RPMI8226 (cell line): ENCODE measurements around the gene ATG101.

ENCODE experiments used
- DNase-seq: peaks from one replicate; pipeline ENCODE4 v3.0.0-alpha.2; 2015

Gene ATG101

DNA sequence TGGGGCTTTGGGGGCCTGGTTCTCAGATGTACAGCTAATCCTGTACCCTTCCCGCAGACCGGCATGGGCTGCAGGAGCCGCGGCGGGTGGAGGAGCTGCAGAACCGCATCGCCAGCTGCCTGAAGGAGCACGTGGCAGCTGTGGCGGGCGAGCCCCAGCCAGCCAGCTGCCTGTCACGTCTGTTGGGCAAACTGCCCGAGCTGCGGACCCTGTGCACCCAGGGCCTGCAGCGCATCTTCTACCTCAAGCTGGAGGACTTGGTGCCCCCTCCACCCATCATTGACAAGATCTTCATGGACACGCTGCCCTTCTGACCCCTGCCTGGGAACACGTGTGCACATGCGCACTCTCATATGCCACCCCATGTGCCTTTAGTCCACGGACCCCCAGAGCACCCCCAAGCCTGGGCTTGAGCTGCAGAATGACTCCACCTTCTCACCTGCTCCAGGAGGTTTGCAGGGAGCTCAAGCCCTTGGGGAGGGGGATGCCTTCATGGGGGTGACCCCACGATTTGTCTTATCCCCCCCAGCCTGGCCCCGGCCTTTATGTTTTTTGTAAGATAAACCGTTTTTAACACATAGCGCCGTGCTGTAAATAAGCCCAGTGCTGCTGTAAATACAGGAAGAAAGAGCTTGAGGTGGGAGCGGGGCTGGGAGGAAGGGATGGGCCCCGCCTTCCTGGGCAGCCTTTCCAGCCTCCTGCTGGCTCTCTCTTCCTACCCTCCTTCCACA, 11.0 kb upstream of the ATG101 start:
- DNase-seq: no peak

DNA sequence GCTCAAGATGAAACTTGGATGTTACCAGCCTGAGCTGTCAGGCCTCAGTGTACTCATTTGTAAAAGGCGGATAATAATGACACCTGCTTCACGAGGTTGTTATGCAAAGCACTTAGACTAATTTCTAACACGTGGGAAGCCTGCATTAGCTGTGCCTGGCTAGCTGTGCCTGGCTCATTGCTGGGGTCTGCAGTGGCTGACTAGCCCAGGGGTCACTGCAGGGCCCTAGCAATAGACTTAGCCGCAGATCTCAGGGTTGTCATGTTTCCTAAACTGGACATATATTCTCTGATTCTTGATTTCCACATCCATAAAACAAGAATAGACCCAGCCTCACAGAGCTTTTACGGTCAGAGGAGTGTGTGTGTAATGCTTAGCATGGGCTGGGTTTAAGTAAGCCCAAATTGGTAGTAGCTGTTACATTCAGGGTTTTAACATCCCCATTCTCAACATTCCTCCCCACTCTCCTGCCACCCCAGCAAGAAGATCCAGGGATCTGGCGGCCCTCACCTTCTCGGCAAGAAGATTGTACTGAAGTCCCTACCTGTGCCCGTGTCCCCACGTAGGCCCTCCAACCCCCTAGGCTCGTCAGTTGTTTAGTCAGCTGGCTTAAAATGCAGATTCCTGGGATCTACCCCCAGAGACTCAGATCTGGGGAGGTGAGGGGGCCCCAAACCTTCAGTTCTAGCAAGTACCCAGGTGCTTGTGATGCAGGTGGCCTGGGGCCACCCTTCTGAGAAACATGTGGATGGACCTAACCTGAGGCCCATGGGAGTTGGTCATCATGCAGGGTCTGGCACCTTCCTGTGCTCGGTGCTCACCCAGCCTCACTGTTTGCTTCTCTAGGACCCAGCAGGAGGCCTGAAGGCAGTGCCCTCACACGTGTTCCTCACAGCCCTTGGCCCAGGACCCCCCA, 9.9 kb upstream of the ATG101 start:
- DNase-seq: no peak

DNA sequence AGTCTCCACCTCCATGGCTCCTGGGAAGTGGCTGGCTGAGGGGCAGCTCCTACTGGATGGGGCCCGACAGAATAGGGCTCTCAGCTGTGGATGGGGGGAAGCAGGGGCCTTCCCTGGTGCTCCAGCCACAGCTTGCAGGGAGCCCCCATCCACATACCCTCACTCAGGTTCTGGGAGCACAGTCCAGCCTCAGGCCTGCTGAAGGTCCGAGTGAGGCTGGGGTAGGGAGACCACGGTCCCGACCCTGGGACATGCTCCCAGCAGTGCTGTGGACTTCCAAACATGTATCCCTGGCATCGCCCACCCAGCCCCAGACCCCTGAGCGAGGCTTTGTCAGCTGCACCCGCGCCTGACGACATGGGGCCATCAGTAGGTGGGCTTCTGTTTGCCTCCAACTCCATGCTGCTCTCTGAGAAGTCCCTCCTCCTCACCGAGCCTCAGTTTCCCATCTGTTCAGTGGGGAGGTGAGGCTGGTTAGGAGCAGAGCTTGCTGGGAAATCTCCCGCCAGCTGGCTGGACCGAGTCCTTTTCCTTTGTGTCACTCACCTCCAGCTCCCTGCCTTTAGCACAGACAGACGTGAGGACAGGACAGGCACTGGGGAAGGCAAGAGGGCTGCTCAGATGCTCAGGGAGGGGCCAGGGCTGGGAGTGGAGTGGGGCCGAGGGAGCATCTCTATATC, 9.1 kb upstream of the ATG101 start:
- no peak for DNase-seq

DNA sequence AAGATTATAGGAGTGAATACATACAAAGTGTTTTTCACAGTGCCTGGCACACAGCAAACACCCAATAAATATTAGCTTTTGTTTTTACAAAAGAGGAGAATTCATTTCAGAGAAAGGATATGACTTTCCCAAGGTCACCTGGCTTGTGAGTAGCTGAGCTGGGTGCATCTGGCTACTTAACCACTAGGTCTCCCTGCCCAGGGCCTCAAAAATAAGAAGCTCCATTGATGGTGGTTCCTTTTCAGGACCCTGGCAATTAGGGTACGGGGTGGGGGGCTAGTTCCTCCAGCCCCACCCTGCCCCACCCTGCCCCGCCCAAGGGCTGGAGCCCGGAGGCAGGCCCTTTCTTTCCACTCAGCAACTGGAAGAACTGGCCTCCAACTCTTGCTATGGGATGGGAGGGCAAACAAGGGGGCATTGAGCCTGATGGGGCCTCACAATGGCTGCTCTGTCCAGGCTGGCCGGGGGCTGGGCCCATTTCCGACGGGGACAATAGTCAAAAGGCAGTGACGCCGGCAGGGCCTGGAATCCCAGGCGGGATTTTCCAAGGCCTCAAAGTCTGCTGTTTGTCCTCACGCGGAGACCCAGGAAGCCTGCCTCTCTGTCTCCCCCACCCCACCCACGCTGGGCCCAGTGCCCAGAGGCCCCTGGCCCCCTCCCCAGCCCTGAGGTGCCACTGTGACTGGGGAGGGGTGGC, 8.2 kb upstream of the ATG101 start:
- DNase-seq: no peak

DNA sequence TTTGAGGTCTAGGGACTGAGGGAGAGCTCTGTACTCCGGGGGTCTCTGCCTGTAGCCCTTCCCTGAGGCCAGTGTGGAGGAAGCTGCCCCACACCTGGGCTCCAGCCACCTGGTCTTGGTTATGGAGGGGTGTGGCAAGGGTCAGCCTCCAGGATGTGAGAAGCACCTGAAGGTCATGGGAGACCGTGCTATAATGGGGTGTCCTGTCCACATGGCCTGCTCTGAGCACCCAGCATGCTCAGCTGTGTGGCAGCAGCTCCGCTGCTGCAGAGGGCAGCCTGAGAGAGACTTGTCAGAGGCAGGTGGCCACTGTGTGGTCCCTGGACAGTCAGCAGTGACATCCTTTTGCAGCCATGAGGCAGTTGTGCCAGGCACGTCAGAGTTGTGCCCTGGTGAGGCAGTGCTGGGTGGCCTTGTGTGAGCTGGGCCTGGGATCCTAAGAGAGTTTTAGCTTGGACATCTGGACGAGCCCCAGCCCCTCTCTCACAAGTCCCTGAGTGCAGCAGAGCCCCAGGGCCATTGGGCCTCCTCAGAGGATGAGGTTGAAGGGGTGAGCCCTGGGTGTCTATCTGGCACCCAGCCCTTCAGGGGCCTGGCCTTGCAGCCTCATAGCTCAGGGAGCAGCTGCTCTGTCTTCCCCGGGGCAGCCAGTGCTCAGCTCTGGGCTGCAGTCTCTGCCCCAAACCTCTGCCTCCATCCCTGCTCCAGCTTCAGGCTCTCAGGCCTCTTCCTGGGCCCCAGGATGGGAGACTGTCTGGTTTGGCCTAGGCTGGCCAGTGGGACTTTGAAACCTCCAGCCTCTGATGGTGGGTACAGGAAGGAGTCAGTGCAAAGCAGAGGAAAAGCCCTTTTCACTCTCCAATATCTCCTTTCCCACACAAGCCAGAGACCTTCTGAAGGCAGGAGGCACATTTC, 7.4 kb upstream of the ATG101 start:
- no peak for DNase-seq

DNA sequence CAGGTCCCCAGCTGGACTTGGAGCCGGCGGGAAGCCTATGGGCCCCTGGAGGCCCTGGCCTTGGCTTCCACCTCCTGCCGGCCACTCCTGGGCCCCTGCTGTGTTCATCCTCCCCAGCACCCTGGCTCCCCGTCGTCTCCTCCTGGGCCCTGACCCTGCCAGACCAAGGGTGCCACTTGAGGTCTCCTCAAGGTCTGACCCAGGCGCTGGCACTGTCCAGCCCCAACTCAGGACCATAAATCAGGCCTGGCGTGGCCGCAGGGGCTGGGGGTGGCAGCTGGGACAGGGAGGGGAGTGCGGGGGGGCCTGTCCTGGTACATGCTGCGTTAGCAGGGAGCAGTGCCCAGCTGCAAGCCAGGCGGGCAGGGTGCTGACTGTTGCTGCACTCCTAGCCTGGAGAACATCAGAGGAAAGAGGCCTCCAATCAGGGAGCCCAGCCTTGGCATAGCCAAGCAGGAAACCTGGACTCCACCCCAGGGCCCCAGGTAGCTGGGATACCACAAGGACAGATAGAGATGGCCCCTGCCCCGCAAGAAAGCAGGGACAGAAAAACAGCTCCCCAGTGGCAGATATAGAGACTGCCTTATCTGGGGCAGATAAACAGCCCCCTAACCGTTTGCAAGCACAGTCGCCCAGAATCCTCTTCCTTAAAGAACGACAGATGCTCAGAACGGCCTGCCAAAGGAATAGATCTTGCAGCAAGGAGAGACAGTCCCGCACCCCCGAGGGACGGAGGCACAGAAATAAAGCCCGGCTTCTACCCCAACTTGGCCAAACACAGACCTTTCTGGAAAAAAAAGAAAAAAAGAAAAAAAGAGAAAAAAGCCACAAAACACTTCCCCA, 6.5 kb upstream of the ATG101 start:
- DNase-seq: no peak

DNA sequence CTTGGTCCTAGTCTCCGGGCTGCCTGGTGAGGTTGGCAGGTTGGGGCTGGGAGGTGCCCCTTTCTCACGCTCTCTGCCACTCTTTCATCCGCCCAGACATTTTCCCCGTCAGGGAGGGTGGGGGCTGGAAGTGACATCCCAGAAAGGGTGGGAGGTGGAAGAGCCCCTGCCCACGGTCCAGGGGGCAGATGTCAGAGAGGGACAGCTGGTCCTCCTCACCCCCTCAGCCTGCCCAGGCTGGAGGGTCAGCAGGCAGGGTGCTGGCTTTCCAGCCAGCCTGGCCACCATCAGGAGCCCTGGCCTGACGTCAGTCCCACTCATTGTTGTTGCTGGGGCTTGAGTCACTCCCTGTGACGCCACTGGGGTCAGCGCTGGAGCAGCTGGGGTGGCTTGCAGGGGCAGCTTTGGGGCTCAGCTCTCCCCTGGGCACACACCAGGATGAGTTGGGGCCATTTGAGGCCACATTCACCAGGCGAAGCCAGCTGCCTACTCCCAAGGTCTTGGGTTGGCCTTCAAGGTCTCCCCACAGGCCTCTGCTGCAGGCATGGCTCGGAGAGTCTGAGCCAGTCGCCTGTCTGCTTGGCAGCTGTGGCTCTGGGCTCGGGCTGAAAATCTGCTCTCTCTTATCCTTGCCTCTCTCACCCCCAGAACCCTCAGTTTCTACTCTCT, 5.7 kb upstream of the ATG101 start:
- DNase-seq: no peak

DNA sequence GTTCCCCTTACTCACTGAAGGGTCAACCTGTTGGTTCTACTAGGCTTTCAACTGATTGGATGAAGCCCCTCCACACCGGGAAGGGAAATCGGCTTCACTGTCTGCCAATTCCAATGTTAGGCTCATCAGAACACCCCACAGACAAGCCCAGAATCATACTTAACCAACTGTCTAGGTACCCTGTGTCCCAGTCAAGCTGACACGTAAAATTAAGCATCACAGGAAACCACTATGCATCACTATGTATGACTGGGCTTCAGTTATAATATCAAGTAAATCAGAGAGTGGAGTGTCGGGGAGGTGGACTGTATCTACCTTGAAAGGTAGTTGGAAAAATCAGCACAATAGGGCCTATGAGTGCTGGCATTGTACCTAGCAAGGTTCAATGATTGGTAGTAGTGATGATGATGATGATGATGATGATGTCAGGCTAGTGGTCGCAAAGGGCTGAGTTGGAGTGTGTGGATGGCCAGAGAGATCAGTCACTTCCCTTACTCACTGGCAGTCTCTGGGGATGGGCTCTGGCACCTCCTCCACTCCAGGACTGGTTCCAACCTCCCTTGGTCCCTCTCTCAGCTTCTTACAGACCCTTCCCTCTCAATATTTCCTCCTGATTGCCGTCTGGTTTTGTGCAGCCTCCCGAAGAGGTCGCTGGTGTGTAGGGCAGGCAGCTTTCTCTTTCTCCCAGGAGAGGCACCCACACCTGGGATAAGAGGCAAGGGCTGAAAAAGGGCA, 3.3 kb upstream of the ATG101 start:
- DNase-seq: no peak

DNA sequence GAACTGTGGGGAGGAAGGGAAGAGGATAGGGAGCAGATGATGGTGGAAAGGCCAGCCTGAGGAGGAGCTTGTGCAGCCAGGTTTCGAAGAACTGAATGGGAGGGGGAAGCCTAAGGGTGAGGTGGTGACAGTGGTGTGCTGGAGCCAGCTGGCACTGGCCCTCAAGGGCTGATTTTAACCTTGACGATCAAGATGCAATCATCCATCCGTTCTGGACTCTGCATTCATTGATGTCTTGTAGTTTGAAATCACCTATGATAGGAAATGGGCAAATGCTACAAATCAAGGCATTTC, 2.8 kb upstream of the ATG101 start:
- no peak for DNase-seq

DNA sequence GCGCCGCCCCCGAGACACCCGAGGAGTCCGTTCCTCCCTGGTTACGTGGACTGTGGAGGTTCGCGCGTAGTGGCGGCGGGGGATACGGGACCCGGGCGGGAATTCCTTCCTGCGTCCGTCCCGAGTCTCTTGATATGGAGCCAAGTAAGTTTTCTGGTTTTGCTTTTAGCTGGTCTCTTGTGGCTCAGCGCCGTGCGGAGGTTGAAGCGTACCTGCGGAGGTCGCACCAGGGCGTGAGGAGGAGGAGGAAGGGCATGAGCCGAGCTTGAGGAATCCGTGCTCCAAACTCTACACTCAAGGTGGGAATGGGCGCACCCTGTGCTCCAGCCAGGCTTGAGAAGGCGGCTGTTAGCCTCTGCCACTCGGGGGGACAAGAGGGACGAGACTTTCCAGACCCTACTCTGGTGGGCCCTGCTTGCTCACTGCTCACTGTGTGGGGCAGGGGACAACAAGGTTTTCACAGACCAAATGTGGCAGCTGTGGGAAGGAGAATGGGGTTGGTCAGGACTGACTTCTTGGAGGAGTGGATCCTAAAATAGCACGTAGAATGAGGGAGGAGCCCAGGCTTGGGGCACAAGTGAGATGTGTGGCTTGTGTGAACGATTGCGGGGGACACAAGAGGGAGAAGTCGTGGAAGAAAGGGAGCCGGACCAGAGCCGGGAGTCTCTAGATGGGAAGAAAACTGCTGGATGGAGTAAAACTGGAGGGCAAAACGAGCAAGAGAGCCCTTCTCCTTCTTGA, 577 bp downstream of the ATG101 start:
- DNase-seq: no peak

DNA sequence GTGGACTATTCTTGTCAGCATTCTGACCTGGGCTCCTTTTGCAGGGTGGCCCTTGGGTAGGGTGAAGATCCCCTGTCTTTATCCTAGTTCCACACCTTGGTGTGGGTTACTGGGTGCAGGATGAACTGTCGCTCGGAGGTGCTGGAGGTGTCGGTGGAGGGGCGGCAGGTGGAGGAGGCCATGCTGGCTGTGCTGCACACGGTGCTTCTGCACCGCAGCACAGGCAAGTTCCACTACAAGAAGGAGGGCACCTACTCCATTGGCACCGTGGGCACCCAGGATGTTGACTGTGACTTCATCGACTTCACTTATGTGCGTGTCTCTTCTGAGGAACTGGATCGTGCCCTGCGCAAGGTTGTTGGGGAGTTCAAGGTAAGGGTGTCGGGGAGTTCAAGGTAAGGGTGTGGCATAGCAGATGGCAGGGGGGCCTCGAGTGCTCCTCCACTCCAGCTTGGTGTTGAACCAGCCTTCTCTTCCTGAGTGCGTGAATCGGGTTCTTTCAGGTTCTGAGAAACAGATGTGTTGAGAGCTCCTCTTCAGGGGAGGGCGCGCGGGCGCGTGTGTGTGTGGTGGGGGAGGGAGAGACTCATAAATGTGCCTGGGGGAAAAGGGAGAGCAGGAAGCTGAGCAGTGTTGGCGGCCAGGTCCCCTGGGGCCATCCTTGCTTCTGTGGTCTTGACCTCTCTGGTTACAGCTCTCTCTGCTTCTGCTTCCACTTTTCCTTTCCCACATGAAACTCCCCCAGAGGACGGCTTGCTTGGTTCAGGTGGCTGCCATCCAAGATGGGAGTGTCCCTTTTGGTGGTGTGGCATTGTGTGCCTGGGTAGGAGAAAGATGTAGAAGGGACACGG, 4.0 kb downstream of the ATG101 start:
- DNase-seq: peak; percentile 35

DNA sequence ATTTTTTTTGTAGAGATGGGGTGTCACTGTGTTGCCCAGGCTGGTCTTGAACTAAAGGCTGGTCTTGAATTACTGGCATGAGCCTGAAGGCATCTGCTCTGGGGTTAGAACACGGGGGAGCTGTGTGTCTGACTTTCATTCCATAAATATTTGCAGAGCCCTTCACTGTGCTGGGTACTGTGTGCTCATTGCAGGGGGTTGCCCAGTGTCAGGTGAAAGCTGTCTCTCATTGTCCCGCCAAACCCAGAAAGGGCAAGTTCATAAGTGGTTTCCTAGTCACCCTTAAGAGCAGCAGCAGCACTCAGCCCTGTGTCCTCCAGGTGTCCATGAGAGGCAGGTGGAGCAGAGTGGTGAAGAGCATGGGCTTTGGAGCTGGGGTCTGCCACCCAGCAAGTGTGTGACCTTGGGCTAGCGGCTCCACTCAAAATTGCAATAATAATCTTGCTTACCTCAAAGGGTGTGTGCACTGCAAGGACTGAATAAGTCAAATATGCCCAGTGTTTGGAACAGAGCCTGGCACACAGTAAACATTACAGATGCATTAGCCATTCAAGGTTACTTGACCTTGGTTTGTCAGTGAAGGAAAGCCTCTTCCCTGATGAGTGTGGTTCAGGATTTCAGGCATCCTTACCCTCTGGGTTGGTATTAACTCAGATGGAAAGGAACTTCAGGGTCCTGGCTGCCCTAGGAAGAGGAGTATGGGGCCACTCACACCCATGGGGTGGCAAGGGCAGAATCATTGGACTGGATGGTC, 5.4 kb downstream of the ATG101 start:
- DNase-seq: no peak

DNA sequence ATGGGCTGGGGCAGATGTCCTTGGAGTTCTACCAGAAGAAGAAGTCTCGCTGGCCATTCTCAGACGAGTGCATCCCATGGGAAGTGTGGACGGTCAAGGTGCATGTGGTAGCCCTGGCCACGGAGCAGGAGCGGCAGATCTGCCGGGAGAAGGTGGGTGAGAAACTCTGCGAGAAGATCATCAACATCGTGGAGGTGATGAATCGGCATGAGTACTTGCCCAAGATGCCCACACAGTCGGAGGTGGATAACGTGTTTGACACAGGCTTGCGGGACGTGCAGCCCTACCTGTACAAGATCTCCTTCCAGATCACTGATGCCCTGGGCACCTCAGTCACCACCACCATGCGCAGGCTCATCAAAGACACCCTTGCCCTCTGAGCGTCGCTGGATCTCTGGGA, 7.0 kb downstream of the ATG101 start:
- no peak for DNase-seq

DNA sequence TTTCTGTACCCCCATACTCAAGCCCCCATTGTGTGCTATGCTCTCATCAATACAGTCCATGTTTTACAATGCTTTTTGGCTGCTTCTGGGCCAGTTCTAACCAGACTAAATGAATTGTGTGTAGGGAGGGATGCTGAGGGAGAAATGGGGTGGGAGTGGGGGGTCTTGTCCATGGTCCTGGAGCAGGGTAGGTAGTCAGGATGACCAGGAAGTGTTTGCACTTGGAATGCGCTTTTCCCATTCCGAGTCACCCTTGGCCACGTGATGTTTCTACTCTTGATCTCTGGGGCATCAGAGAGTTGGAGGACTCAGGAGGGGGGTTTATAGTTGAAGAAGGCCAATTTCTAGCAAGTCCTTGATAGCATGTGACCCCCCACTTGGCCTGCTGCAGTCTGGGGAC, 8.5 kb downstream of the ATG101 start:
- no peak for DNase-seq

DNA sequence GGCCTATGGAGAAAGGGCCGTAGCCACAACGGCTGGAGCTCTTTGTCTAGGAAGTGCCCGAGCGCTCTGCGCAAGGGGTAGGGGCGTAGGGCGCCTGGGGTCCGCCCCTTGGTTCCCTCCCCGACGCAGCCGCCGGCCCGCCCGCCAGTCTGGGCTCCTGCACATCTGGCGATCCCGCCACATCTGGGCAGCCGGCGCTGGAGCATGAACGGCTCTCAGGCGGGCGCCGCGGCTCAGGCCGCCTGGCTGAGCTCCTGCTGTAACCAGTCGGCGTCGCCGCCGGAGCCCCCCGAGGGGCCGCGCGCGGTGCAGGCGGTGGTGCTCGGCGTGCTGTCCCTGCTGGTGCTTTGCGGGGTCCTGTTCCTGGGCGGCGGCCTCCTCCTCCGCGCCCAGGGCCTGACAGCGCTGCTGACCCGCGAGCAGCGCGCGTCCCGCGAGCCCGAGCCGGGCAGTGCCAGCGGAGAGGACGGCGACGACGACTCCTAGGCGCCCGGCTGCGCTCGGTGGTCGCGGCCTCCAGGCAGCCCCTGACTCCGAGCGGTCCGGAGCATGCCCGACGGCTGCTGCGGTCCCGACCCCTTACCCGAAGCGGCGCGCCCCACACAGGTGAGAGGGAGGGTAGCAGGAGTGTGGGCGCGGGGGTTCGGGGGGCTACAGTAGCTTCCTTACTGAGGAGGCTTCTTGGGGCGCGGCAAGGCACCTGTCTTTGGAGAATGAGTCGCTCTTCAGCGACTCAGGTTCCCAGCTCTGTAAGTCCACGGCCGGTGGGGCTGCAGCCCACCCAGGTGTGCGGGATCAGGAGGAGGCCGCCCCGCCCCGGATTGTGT, 10.0 kb downstream of the ATG101 start, which contains the start of gene SMIM41:
SMIM41 (plus strand) TSS at position 129 of the 827 bp plus-strand sequence; CDS start at position 205, 76 bp downstream.
- no peak for DNase-seq
